Colonic mucosa (tissue), 4 donors: ENCODE results near the gene GPR157. TPM values are rescaled to one million over a fixed set of nuclear protein-coding genes. Genes with fewer than 3 reads are reported as not detected.

Experiments used
- DNase-seq: peaks from one replicate; pipeline ENCODE4 v3.0.0-alpha.2; 2020
- H3K27ac ChIP-seq: fragments of 200-600 bp; one replicate; pipeline ENCODE4 v1.8.0; 2021
- H3K27me3 ChIP-seq: fragments of 200-600 bp; one replicate; pipeline ENCODE4 v1.8.0; 2021
- H3K36me3 ChIP-seq: fragments of 200-600 bp; one replicate; pipeline ENCODE4 v1.8.0; 2021
- H3K4me1 ChIP-seq: fragments of 200-600 bp; one replicate; pipeline ENCODE4 v1.8.0; 2021; ENCODE audit warnings: mild to moderate bottlenecking
- H3K4me3 ChIP-seq: fragments of 200-600 bp; one replicate; pipeline ENCODE4 v1.8.0; 2021
- H3K9ac ChIP-seq, 2 donors: one replicate each; pipeline ENCODE4 v1.7.0; 2013; ENCODE audit warnings: control low read depth in 2 of 2, low read depth in 2 of 2, low read length in 2 of 2
- H3K9me3 ChIP-seq: fragments of 200-600 bp; one replicate; pipeline ENCODE4 v1.8.0; 2021
- intact Hi-C: fragments of 100-400 bp; cut with DNase I; formaldehyde crosslinking; loops from one replicate; pipeline ENCODE4 v1.14.1; 2022
- total RNA-seq, 2 donors: library from RNA; stranded (reverse); fragmentation: NEBNext Ultra II Directional in 1 of 2; extraction: Animal tissue kit (Norgen Biotek cat#: 25700) in 1 of 2; gene quantifications; one replicate each; pipeline ENCODE4 v1.2.1, GENCODE V29; 2021
- TF ChIP-seq, protein P1 (sequence below): fragments of 200-600 bp; IDR thresholded peaks from one replicate; pipeline ENCODE4 v1.8.0; 2022; ENCODE audit warnings: antibody characterized with exemption, mild to moderate bottlenecking
- donor health status: healthy.
- donor health status: DM: no; HTN: no; CAD: no.
- donor health status: DM: no; HTN: no; CAD: no.

The GPR157 gene
- total RNA-seq, 2 donors from 2014 or later = 12.2 to 15.9 TPM

- Histone ChIP-seq H3K4me3 (no peak overlapping the region), H3K27ac (no peak overlapping the region), H3K9ac (no peak overlapping the region), H3K9me3 (no peaks in the 10 kb centered on the region), H3K4me1 (no peaks in the 10 kb centered on the region), H3K36me3 (no peaks in the 10 kb centered on the region), H3K27me3 (no peaks in the 10 kb centered on the region)
- intact Hi-C loops = no loop called here
- TF ChIP-seq, protein P1, sequence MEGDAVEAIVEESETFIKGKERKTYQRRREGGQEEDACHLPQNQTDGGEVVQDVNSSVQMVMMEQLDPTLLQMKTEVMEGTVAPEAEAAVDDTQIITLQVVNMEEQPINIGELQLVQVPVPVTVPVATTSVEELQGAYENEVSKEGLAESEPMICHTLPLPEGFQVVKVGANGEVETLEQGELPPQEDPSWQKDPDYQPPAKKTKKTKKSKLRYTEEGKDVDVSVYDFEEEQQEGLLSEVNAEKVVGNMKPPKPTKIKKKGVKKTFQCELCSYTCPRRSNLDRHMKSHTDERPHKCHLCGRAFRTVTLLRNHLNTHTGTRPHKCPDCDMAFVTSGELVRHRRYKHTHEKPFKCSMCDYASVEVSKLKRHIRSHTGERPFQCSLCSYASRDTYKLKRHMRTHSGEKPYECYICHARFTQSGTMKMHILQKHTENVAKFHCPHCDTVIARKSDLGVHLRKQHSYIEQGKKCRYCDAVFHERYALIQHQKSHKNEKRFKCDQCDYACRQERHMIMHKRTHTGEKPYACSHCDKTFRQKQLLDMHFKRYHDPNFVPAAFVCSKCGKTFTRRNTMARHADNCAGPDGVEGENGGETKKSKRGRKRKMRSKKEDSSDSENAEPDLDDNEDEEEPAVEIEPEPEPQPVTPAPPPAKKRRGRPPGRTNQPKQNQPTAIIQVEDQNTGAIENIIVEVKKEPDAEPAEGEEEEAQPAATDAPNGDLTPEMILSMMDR = no peak
- DNase-seq = no peak
Observed at GRCh38 chr1:9135073-9135836, 6.4 kb upstream of the GPR157 start.

GRCh38 chr1:9133870-9134585 is 5.1 kb upstream of the GPR157 start:
- no peak for DNase-seq
- Histone ChIP-seq H3K27me3 (no peaks in the 10 kb centered on the region), H3K4me1 (no peaks in the 10 kb centered on the region), H3K9ac (no peak overlapping the region), H3K4me3 (no peak overlapping the region), H3K36me3 (no peaks in the 10 kb centered on the region), H3K9me3 (no peaks in the 10 kb centered on the region), H3K27ac (no peak overlapping the region)
- intact Hi-C loops = no loop called here
- TF ChIP-seq, protein P1 = no peak

GRCh38 chr1:9129266-9130041 is 552 bp upstream of the GPR157 start:
- H3K4me1 ChIP-seq = no peaks in the 10 kb centered on the region
- no peaks in the 10 kb centered on the region for H3K36me3 ChIP-seq
- intact Hi-C loops = no loop called here
- TF ChIP-seq, protein P1 = no peak
- H3K9me3 ChIP-seq = no peaks in the 10 kb centered on the region
- peak overlapping the region; percentile 24 for H3K4me3 ChIP-seq
- no peaks in the 10 kb centered on the region for H3K27me3 ChIP-seq
- peak; percentile 97 for DNase-seq
- peak overlapping the region; percentile 60 for H3K27ac ChIP-seq
- peak overlapping the region; percentile 8 to 38 for H3K9ac ChIP-seq

GRCh38 chr1:9128166-9128519 is 759 bp downstream of the GPR157 start:
- Histone ChIP-seq H3K4me1 (no peaks in the 10 kb centered on the region), H3K27me3 (no peaks in the 10 kb centered on the region), H3K27ac (no peak overlapping the region), H3K36me3 (no peaks in the 10 kb centered on the region), H3K9me3 (no peaks in the 10 kb centered on the region), H3K9ac (peak overlapping the region; percentile 72 to 87), H3K4me3 (peak overlapping the region; percentile 72)
- TF ChIP-seq, protein P1 = no peak
- intact Hi-C loops = no loop called here
- DNase-seq = peak; percentile 60

GRCh38 chr1:9127395-9128165 is 1.3 kb downstream of the GPR157 start:
- Histone ChIP-seq H3K36me3 (no peaks in the 10 kb centered on the region), H3K9me3 (no peaks in the 10 kb centered on the region), H3K27me3 (no peaks in the 10 kb centered on the region), H3K9ac (peak overlapping the region; percentile 72 to 87), H3K4me1 (no peaks in the 10 kb centered on the region), H3K27ac (no peak overlapping the region), H3K4me3 (peak overlapping the region; percentile 72)
- intact Hi-C loops = no loop called here
- TF ChIP-seq, protein P1 = no peak
- DNase-seq = no peak
